CD4-positive, CD25-positive, alpha-beta regulatory T cell (primary cell): Measurements from ENCODE around the gene SAPCD2. TPM values are rescaled to one million over a fixed set of nuclear protein-coding genes. Genes with fewer than 3 reads are reported as not detected.

Experiments
- ATAC-seq, 2 donors: fragments of 150-1000 bp; cut with Tn5 transposase; one replicate each; pipeline ENCODE4 v1.10.0; 2021; ENCODE audit warnings: low read depth in 2 of 2, moderate number of reproducible peaks in 2 of 2, moderate library complexity in 1 of 2
- DNase-seq, 3 donors: peaks; one replicate each; pipeline versions ENCODE4 v3.0.0 to v3.0.0-alpha.2; 2012 to 2022; ENCODE audit warnings: mixed read lengths in 1 of 3
- H3K27ac ChIP-seq: one replicate; pipeline ENCODE4 v1.7.0; 2013; ENCODE audit warnings: mild to moderate bottlenecking, low read length; ENCODE audit not compliant: insufficient read depth, poor library complexity, severe bottlenecking
- H3K27me3 ChIP-seq: one replicate; pipeline ENCODE4 v1.7.0; 2013; ENCODE audit warnings: low read length; ENCODE audit not compliant: control insufficient read depth, insufficient read depth
- H3K36me3 ChIP-seq: one replicate; pipeline ENCODE4 v1.7.0; 2013; ENCODE audit warnings: mild to moderate bottlenecking, low read length, moderate library complexity; ENCODE audit not compliant: control insufficient read depth, insufficient read depth
- H3K4me1 ChIP-seq: 2 replicates; pipeline ENCODE4 v1.7.0; 2013; ENCODE audit warnings: mild to moderate bottlenecking, low read length; ENCODE audit not compliant: insufficient read depth, control insufficient read depth, poor library complexity, severe bottlenecking
- H3K4me3 ChIP-seq: one replicate; pipeline ENCODE4 v1.7.0; 2013; ENCODE audit warnings: low read depth, mild to moderate bottlenecking, low read length, moderate library complexity
- H3K9me3 ChIP-seq, 2 experiments: 1 replicate in 1 of 2; 2 replicates in 1 of 2; pipeline ENCODE4 v1.7.0; 2013; ENCODE audit warnings: low read length in 2 of 2, mild to moderate bottlenecking in 1 of 2, moderate library complexity in 1 of 2; ENCODE audit not compliant: control insufficient read depth in 2 of 2
- H3K27ac Mint-ChIP-seq, 3 donors: one replicate each; pipeline ENCODE4 v1.8.0; 2020 to 2022; ENCODE audit warnings: mild to moderate bottlenecking in 3 of 3, mixed read lengths in 3 of 3, moderate library complexity in 2 of 3
- H3K27me3 Mint-ChIP-seq: one replicate; pipeline ENCODE4 v1.8.0; 2022; ENCODE audit warnings: mild to moderate bottlenecking, mixed read lengths
- H3K36me3 Mint-ChIP-seq: one replicate; pipeline ENCODE4 v1.8.0; 2020; ENCODE audit warnings: mixed read lengths
- H3K4me1 Mint-ChIP-seq, 4 donors: one replicate each; pipeline ENCODE4 v1.8.0; 2020 to 2022; ENCODE audit warnings: mixed read lengths in 4 of 4, mild to moderate bottlenecking in 1 of 4
- H3K4me3 Mint-ChIP-seq, 4 donors: one replicate each; pipeline ENCODE4 v1.8.0; 2020 to 2022; ENCODE audit warnings: mild to moderate bottlenecking in 4 of 4, mixed read lengths in 4 of 4, moderate library complexity in 3 of 4
- H3K9me3 Mint-ChIP-seq, 7 donors: one replicate each; pipeline ENCODE4 v1.8.0; 2020 to 2022; ENCODE audit warnings: mixed read lengths in 7 of 7, mild to moderate bottlenecking in 3 of 7, moderate library complexity in 2 of 7
- polyA plus RNA-seq, 4 donors: library from polyadenylated mRNA; unstranded; fragments of 300-500 nt; fragmentation: Illumina TruSeq; gene quantifications; one replicate each; pipeline ENCODE4 v1.2.3, GENCODE V29; 2021
- total RNA-seq: library from RNA; stranded (reverse); gene quantifications from one replicate; pipeline ENCODE4 v1.2.3, GENCODE V29; 2022

The SAPCD2 gene
- total and polyA plus RNA-seq, 5 donors from 2014 or later = 0.09 to 1.2 (median 0.19) TPM

GRCh38 chr9:137103206-137103999, 33.0 kb upstream of the SAPCD2 start:
- Histone ChIP-seq H3K9me3 (no peaks in the 10 kb centered on the region), H3K4me1 (no peaks in the 10 kb centered on the region), H3K4me3 (no peak overlapping the region), H3K36me3 (peaks cover 82% of the 10 kb centered on the region), H3K27ac (no peak overlapping the region), H3K27me3 (no peaks in the 10 kb centered on the region)
- peaks cover 0 to 6% (median 3%) of the 10 kb centered on the region in 4 donors for H3K4me1 Mint-ChIP-seq
- peaks cover 15% of the 10 kb centered on the region for H3K36me3 Mint-ChIP-seq
- peaks cover 0 to 1% (median 0%) of the 10 kb centered on the region in 7 donors for H3K9me3 Mint-ChIP-seq
- no peak overlapping the region for H3K4me3 Mint-ChIP-seq
- no peak for DNase-seq
- H3K27me3 Mint-ChIP-seq = no peaks in the 10 kb centered on the region
- ATAC-seq = no peak
- no peak overlapping the region for H3K27ac Mint-ChIP-seq

- Mint-ChIP-seq H3K9me3 (peaks cover 0 to 1% (median 0%) of the 10 kb centered on the region in 7 donors), H3K4me1 (peaks cover 5 to 30% (median 17%) of the 10 kb centered on the region in 4 donors), H3K27me3 (no peaks in the 10 kb centered on the region), H3K27ac (peak overlapping the region in 1 of 3 donors; percentile 38), H3K36me3 (peaks cover 17% of the 10 kb centered on the region), H3K4me3 (peak overlapping the region in 2 of 4 donors; percentile 56 to 71)
- no peak for ATAC-seq
- H3K27ac ChIP-seq = no peak overlapping the region
- no peak for DNase-seq
- H3K4me1 ChIP-seq = peaks cover 23% of the 10 kb centered on the region
- H3K9me3 ChIP-seq = no peaks in the 10 kb centered on the region
- H3K27me3 ChIP-seq = no peaks in the 10 kb centered on the region
- H3K36me3 ChIP-seq = peaks cover 59% of the 10 kb centered on the region
- no peak overlapping the region for H3K4me3 ChIP-seq
Observed at GRCh38 chr9:137099231-137099630, 28.9 kb upstream of the SAPCD2 start.

GRCh38 chr9:137097761-137098462, 27.6 kb upstream of the SAPCD2 start:
- Mint-ChIP-seq H3K4me3 (peak overlapping the region in 1 of 4 donors; percentile 38), H3K4me1 (peaks cover 7 to 30% (median 19%) of the 10 kb centered on the region in 4 donors), H3K27ac (peak overlapping the region in 2 of 3 donors; percentile 36 to 99), H3K36me3 (peaks cover 20% of the 10 kb centered on the region), H3K9me3 (peaks cover 0 to 1% (median 0%) of the 10 kb centered on the region in 7 donors), H3K27me3 (no peaks in the 10 kb centered on the region)
- DNase-seq = no peak
- ATAC-seq = no peak
- H3K4me1 ChIP-seq = peaks cover 23% of the 10 kb centered on the region
- H3K9me3 ChIP-seq = no peaks in the 10 kb centered on the region
- no peak overlapping the region for H3K4me3 ChIP-seq
- H3K27ac ChIP-seq = peak overlapping the region; percentile 95
- peaks cover 48% of the 10 kb centered on the region for H3K36me3 ChIP-seq
- no peaks in the 10 kb centered on the region for H3K27me3 ChIP-seq

- peak overlapping the region; percentile 97 to 99 (median 99) for H3K27ac Mint-ChIP-seq
- peaks cover 0 to 1% (median 0%) of the 10 kb centered on the region in 7 donors for H3K9me3 Mint-ChIP-seq
- peak overlapping the region; percentile 95 for H3K27ac ChIP-seq
- peaks cover 10 to 32% (median 23%) of the 10 kb centered on the region in 4 donors for H3K4me1 Mint-ChIP-seq
- peak overlapping the region; percentile 87 to 98 (median 92) for H3K4me3 Mint-ChIP-seq
- H3K27me3 Mint-ChIP-seq = no peaks in the 10 kb centered on the region
- peak overlapping the region; percentile 85 for H3K4me3 ChIP-seq
- no peak for DNase-seq
- H3K9me3 ChIP-seq = no peaks in the 10 kb centered on the region
- peaks cover 47% of the 10 kb centered on the region for H3K36me3 ChIP-seq
- H3K4me1 ChIP-seq = peaks cover 23% of the 10 kb centered on the region
- no peak for ATAC-seq
- no peaks in the 10 kb centered on the region for H3K27me3 ChIP-seq
- peaks cover 27% of the 10 kb centered on the region for H3K36me3 Mint-ChIP-seq
Observed at GRCh38 chr9:137096785-137097546, 26.6 kb upstream of the SAPCD2 start.

DNA sequence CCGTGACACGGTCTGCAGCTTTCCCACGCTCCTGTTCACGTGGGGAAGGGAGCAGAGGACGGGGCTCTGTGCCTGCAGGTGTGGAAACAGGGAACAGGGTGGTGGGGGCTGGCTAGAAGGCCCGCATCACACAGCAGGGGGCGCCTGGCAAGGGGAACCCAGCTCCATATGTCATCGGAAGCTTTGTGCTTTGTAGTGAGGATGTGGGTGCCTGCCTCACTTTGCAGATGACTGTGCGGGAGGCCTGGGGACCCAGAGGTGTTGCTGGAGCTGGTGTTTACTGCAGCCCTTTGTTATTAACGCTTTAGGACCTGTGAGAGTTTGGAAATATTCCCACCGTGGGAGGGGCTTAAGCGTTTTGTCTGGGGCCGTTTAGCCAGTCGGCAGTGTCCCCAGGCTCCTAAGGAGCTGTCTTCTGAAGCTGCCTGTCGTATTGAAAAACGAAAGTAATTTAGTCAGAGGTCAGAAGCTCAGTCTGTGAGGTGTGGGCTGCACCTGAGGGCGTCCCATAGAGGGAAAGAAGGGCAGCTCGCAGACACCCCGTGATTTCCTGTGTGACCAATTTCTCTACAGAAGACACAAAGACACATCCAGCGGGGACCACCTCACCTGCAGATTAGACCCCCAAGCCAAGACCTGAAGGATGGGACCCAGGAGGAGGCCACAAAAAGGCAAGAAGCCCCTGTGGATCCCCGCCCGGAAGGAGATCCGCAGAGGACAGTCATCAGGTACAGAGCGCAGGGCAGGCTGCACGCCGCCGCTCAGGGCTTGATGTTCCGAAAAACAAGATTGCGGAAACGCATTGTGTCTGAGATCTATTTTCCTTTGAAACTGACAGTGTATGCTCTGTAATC, 25.5 kb upstream of the SAPCD2 start:
- Mint-ChIP-seq H3K27ac (peak overlapping the region; percentile 97 to 99 (median 99)), H3K36me3 (peaks cover 27% of the 10 kb centered on the region)

GRCh38 chr9:137089232-137089947, 19.0 kb upstream of the SAPCD2 start:
- Histone ChIP-seq H3K27me3 (no peaks in the 10 kb centered on the region), H3K4me3 (no peak overlapping the region), H3K4me1 (peaks cover 31% of the 10 kb centered on the region), H3K36me3 (peaks cover 16% of the 10 kb centered on the region), H3K9me3 (no peaks in the 10 kb centered on the region), H3K27ac (no peak overlapping the region)
- peak overlapping the region in 3 of 4 donors; percentile 35 to 61 (median 35) for H3K4me3 Mint-ChIP-seq
- peak overlapping the region; percentile 69 to 94 (median 74) for H3K27ac Mint-ChIP-seq
- peaks cover 16 to 46% (median 37%) of the 10 kb centered on the region in 4 donors for H3K4me1 Mint-ChIP-seq
- peaks cover 19% of the 10 kb centered on the region for H3K36me3 Mint-ChIP-seq
- ATAC-seq = no peak
- no peaks in the 10 kb centered on the region for H3K27me3 Mint-ChIP-seq
- peaks cover 0 to 2% (median 0%) of the 10 kb centered on the region in 7 donors for H3K9me3 Mint-ChIP-seq
- DNase-seq = no peak

More for the DNA sequence above, 25.5 kb upstream of the SAPCD2 start:
- Histone ChIP-seq H3K9me3 (no peaks in the 10 kb centered on the region), H3K36me3 (peaks cover 40% of the 10 kb centered on the region), H3K27ac (peak overlapping the region; percentile 95), H3K4me3 (peak overlapping the region; percentile 85), H3K4me1 (peaks cover 23% of the 10 kb centered on the region), H3K27me3 (no peaks in the 10 kb centered on the region)
- Mint-ChIP-seq H3K4me3 (peak overlapping the region; percentile 87 to 98 (median 92)), H3K9me3 (peaks cover 0 to 1% (median 0%) of the 10 kb centered on the region in 7 donors), H3K4me1 (peaks cover 10 to 35% (median 23%) of the 10 kb centered on the region in 4 donors), H3K27me3 (no peaks in the 10 kb centered on the region)
- peak; percentile 79 to 94 (median 92) for DNase-seq
- peak; percentile 97 to 98 for ATAC-seq
